Neuronal stem cell (in vitro differentiated cells): Measurements from ENCODE around the gene CCHCR1.
A peak's percentile ranks its signal among the peaks of the same experiment; 100 is the strongest.
"Not testable (repeated sequence)": the region's sequence is repeated elsewhere in the genome, so short reads cannot be mapped to it uniquely, and the experiment has no call there.

Experiments
- DNase-seq: peaks from one replicate; pipeline ENCODE4 v3.0.0-alpha.2; 2013; ENCODE audit warnings: low spot score
- H2AFZ ChIP-seq: one replicate; pipeline ENCODE4 v1.6.1; 2013; ENCODE audit warnings: mild to moderate bottlenecking, low read length, inconsistent platforms
- H2AK5ac ChIP-seq: 2 replicates; pipeline ENCODE4 v1.6.1; 2013; ENCODE audit warnings: low read depth, mild to moderate bottlenecking, inconsistent platforms, low read length, moderate library complexity, mixed read lengths
- H2BK120ac ChIP-seq: 2 replicates; pipeline ENCODE4 v1.6.1; 2013; ENCODE audit warnings: low read depth, mild to moderate bottlenecking, inconsistent platforms, low read length, moderate library complexity, mixed read lengths
- H2BK12ac ChIP-seq: one replicate; pipeline ENCODE4 v1.6.1; 2013; ENCODE audit warnings: low read length, inconsistent platforms
- H2BK15ac ChIP-seq: 2 replicates; pipeline ENCODE4 v1.6.1; 2013; ENCODE audit warnings: mild to moderate bottlenecking, low read length, inconsistent platforms, mixed read lengths
- H2BK5ac ChIP-seq: one replicate; pipeline ENCODE4 v1.6.1; 2013; ENCODE audit warnings: inconsistent platforms, mild to moderate bottlenecking, low read length, moderate library complexity
- H3K14ac ChIP-seq: one replicate; pipeline ENCODE4 v1.6.1; 2013; ENCODE audit warnings: low read length, inconsistent platforms
- H3K18ac ChIP-seq: 2 replicates; pipeline ENCODE4 v1.6.1; 2013; ENCODE audit warnings: low read length, inconsistent platforms
- H3K23ac ChIP-seq: 2 replicates; pipeline ENCODE4 v1.6.1; 2013; ENCODE audit warnings: low read depth, mild to moderate bottlenecking, mixed read lengths, low read length, inconsistent platforms; ENCODE audit not compliant: poor library complexity
- H3K27ac ChIP-seq: replicated peaks from 3 replicates; pipeline ENCODE4 v1.5.1; 2013; ENCODE audit warnings: low read length, inconsistent platforms
- H3K27me3 ChIP-seq, 3 experiments: 2 replicates each; pipeline ENCODE4 v1.6.1; 2013; ENCODE audit warnings: low read length in 3 of 3, mild to moderate bottlenecking in 2 of 3, inconsistent platforms in 1 of 3, low read depth in 1 of 3, mixed read lengths in 1 of 3, moderate library complexity in 1 of 3; ENCODE audit not compliant: control insufficient read depth in 3 of 3, insufficient read depth in 3 of 3
- H3K36me3 ChIP-seq, 2 donors: replicated peaks in 1 of 2; 2 replicates each; pipeline ENCODE4 v1.6.1; 2013; ENCODE audit warnings: low read length in 2 of 2; ENCODE audit not compliant: control insufficient read depth in 2 of 2, insufficient read depth in 2 of 2
- H3K4ac ChIP-seq: 2 replicates; pipeline ENCODE4 v1.6.1; 2013; ENCODE audit warnings: inconsistent platforms, mild to moderate bottlenecking, low read length, moderate library complexity
- H3K4me1 ChIP-seq, 2 donors: 1 replicate in 1 of 2; 2 replicates in 1 of 2; pipeline ENCODE4 v1.6.1; 2013; ENCODE audit warnings: low read length in 2 of 2, low read depth in 1 of 2; ENCODE audit not compliant: control insufficient read depth in 2 of 2, insufficient read depth in 1 of 2
- H3K4me2 ChIP-seq: one replicate; pipeline ENCODE4 v1.6.1; 2013; ENCODE audit warnings: mild to moderate bottlenecking, low read length, inconsistent platforms; ENCODE audit not compliant: insufficient read depth, poor library complexity, severe bottlenecking
- H3K4me3 ChIP-seq, 2 donors: 2 replicates each; pipeline ENCODE4 v1.5.1; 2013; ENCODE audit warnings: low read length in 2 of 2, mild to moderate bottlenecking in 2 of 2, inconsistent platforms in 1 of 2, moderate library complexity in 1 of 2
- H3K79me1 ChIP-seq: one replicate; pipeline ENCODE4 v1.6.1; 2013; ENCODE audit warnings: low read depth, mild to moderate bottlenecking, inconsistent platforms, low read length, moderate library complexity
- H3K9ac ChIP-seq: one replicate; pipeline ENCODE4 v1.6.1; 2013; ENCODE audit warnings: mild to moderate bottlenecking, low read depth, low read length, inconsistent platforms; ENCODE audit not compliant: poor library complexity
- H3K9me3 ChIP-seq, 2 donors: replicated peaks in 1 of 2; 2 replicates each; pipeline versions ENCODE3 to v1.6.1; 2013; ENCODE audit warnings: low read length in 2 of 2, mild to moderate bottlenecking in 2 of 2, inconsistent platforms in 1 of 2, low read depth in 1 of 2, mixed read lengths in 1 of 2, moderate library complexity in 1 of 2; ENCODE audit not compliant: control insufficient read depth in 2 of 2, insufficient read depth in 1 of 2
- H4K8ac ChIP-seq: one replicate; pipeline ENCODE4 v1.6.1; 2013; ENCODE audit warnings: low read depth, mild to moderate bottlenecking, inconsistent platforms, low read length, moderate library complexity
- H4K91ac ChIP-seq: one replicate; pipeline ENCODE4 v1.6.1; 2013; ENCODE audit warnings: low read length, low read depth, mild to moderate bottlenecking, inconsistent platforms; ENCODE audit not compliant: poor library complexity
- WGBS, 2 donors: extraction: QIAGEN DNeasy Blood & Tissue Kit; methylation state at CpG; one replicate each; pipeline ENCODE4 v1.1.7; 2013; ENCODE audit warnings: missing lambda C conversion rate in 2 of 2, mixed read lengths in 1 of 2; ENCODE audit not compliant: insufficient read length in 2 of 2, insufficient replicate concordance in 1 of 2; ENCODE audit errors: extremely low coverage in 2 of 2; 5-methylcytosine and 5-hydroxymethylcytosine counted together

CCHCR1 gene

DNA sequence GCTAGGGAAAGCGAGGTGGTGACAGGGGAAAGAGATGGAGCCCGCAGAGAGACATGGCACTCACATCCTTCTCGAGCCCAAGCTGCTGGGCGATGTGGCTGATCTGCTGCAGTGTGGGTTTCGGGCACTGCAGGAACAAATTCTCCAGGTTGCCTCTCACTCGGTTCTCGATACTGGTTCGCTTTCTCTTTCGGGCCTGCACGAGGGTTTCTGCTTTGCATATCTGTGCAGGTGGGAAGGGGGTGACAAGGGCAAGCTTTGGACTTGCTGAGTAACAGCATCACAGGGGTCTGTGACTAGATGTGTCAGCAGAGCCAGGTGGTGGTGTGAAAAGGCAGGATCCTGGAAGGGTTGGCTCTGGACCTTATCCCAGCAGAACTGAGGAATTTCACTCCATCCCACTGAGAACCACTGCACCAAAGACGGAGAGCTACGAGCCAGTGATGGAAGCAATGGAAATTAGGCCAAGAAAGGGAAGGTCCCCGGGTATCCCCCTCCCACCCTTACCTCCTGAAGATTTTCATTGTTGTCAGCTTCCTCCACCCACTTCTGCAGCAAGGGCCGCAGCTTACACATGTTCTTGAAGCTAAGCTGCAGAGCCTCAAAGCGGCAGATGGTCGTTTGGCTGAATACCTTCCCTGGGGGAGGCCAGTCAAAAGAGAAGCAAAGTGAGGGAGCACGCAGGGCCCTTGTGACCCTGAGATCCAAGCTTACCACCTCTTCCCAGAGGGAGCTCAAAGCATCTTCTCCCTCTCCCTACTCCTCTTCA lies 7.6 kb upstream of the CCHCR1 start:
- not testable (repeated sequence) for H4K91ac ChIP-seq, H3K27ac ChIP-seq, H3K79me1 ChIP-seq, H2BK120ac ChIP-seq, H3K23ac ChIP-seq, H3K9me3 ChIP-seq, H2AFZ ChIP-seq, H3K4me1 ChIP-seq, H2BK15ac ChIP-seq, H2BK5ac ChIP-seq, H3K18ac ChIP-seq, H3K4me3 ChIP-seq, H3K4ac ChIP-seq, H4K8ac ChIP-seq, H3K14ac ChIP-seq, H3K4me2 ChIP-seq, H3K27me3 ChIP-seq, H2BK12ac ChIP-seq, DNase-seq, H2AK5ac ChIP-seq, H3K9ac ChIP-seq
- no CpG with 5 or more reads among the region's 17 CpGs for WGBS, 2 donors
- H3K36me3 ChIP-seq: peaks cover 0 to 23% of the 10 kb centered on the region in 2 donors

DNA sequence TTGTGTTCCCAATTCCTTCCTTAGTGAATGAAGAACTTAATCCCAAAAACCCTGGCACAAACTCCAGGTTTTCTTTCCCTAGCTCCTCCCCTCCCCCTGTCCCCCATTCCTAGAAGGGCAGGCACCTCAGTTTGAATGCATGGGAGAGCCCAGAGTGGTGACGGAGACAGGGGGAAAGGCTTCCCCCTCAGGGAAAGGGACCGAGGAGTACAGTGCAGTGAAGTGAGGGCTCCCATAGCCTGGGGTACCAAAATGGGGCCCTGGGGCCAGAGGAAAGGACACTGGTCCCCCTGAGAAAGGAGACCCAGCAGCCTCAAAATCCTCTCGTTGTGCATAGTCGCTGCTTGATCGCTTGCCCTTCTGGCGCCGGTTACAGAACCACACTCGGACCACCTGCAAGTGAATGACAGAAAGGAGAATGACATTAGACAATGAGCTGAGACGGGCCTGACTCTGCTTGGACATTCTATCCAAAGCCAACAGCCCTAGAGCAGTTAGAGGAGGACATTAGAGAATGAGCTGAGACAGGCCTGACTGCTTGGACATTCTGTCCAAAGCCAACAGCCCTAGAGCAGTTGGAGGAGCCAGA lies 7.0 kb upstream of the CCHCR1 start:
- not testable (repeated sequence) for H3K9ac ChIP-seq, H2BK120ac ChIP-seq, DNase-seq, H2BK5ac ChIP-seq, H3K18ac ChIP-seq, H3K14ac ChIP-seq, H3K4me1 ChIP-seq, H3K79me1 ChIP-seq, H3K9me3 ChIP-seq, H3K27me3 ChIP-seq, H3K27ac ChIP-seq, H2BK12ac ChIP-seq, H2AK5ac ChIP-seq, H3K4me3 ChIP-seq, H3K23ac ChIP-seq, H2BK15ac ChIP-seq, H4K91ac ChIP-seq, H2AFZ ChIP-seq, H3K4me2 ChIP-seq, H3K4ac ChIP-seq, H4K8ac ChIP-seq
- peaks cover 0 to 26% of the 10 kb centered on the region in 2 donors for H3K36me3 ChIP-seq
- no CpG with 5 or more reads among the region's 9 CpGs for WGBS, 2 donors

DNA sequence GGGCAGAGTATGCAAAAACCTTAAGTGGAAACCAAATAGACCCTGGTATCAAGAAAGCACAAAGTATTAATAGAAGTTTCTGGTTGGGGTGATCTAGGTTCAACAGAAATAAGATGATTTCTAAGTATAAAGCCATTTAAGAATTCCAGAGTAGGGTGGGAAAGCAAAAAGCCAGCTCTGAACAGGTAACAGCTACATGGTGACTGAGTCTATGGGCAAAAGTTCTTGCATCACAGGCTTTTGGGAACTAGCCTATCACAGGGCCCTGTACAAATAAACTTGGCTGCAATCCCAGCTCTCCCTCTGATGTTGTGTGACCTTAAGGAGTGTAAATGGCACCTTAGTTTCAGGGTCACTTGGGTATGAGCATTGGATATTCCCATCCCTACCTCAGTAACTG lies 6.3 kb upstream of the CCHCR1 start:
- Histone ChIP-seq H3K18ac (no peak overlapping the region), H3K14ac (no peak overlapping the region), H3K9ac (no peak overlapping the region), H3K9me3 (no peaks in the 10 kb centered on the region), H2AK5ac (no peak overlapping the region), H2BK12ac (no peak overlapping the region), H4K8ac (no peak overlapping the region), H3K4ac (no peak overlapping the region), H4K91ac (no peak overlapping the region), H2BK120ac (no peak overlapping the region), H2BK5ac (no peak overlapping the region), H3K36me3 (peaks cover 0 to 26% of the 10 kb centered on the region in 2 donors), H2AFZ (no peak overlapping the region), H3K4me1 (peaks cover 5 to 8% of the 10 kb centered on the region in 2 donors), H3K27ac (no peak overlapping the region), H3K4me2 (no peak overlapping the region), H3K4me3 (no peak overlapping the region), H3K23ac (no peak overlapping the region), H2BK15ac (no peak overlapping the region), H3K79me1 (no peaks in the 10 kb centered on the region), H3K27me3 (no peaks in the 10 kb centered on the region)
- no peak for DNase-seq

DNA sequence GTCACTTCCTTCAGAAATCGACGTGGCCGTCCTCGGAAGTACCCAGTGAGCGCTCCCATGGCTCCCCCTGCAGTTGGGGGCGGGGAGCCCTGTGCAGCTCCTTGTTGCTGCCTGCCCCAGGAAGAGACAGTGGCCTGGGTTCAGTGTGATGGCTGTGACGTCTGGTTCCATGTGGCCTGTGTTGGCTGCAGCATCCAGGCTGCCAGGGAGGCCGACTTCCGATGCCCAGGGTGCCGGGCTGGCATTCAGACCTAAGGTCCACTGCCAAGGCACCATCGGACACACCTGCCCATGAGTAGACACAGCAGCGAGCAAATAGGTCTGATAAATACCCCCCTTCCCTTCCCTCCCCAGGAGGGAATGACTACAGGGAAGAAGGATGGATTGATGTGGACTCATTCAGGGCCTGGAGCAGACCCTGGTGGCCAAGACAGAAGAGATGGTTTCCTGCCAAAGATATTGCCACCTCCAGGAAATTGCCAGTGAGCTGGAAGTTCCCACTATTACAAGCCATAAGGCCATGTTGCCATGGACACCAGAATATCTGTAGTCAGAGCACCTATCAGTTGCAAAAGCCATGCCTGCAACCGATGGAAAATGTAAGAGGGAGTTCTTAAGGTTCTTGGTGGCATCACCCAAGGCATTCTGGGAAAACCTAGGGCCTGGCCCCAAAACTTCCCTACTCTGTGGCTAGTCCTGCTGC lies 5.0 kb upstream of the CCHCR1 start:
- no peaks in the 10 kb centered on the region for H3K9me3 ChIP-seq
- no peak overlapping the region for H3K4me3 ChIP-seq
- no peak overlapping the region for H3K4me2 ChIP-seq
- H2BK12ac ChIP-seq: no peak overlapping the region
- no peaks in the 10 kb centered on the region for H3K27me3 ChIP-seq
- no peaks in the 10 kb centered on the region for H3K79me1 ChIP-seq
- H4K91ac ChIP-seq: no peak overlapping the region
- no peak overlapping the region for H2AK5ac ChIP-seq
- H3K9ac ChIP-seq: no peak overlapping the region
- no peak for DNase-seq
- no peak overlapping the region for H2BK15ac ChIP-seq
- H2BK5ac ChIP-seq: no peak overlapping the region
- peak overlapping the region; percentile 14 for H3K4ac ChIP-seq
- H4K8ac ChIP-seq: no peak overlapping the region
- peak overlapping the region; percentile 32 for H3K14ac ChIP-seq
- H2BK120ac ChIP-seq: no peak overlapping the region
- H3K36me3 ChIP-seq: peaks cover 0 to 26% of the 10 kb centered on the region in 2 donors
- H2AFZ ChIP-seq: no peak overlapping the region
- H3K27ac ChIP-seq: no peak overlapping the region
- H3K18ac ChIP-seq: peak overlapping the region; percentile 8
- no CpG with 5 or more reads among the region's 13 CpGs for WGBS, 2 donors
- H3K23ac ChIP-seq: peak overlapping the region; percentile 22
- peaks cover 5 to 9% of the 10 kb centered on the region in 2 donors for H3K4me1 ChIP-seq
